ENCODE results near the gene TRAF2. TPM values are rescaled to one million over a fixed set of nuclear protein-coding genes. Genes with fewer than 3 reads are reported as not detected.

The TRAF2 gene
- total and polyA plus RNA-seq, 10 donors, result 13.6 to 49.7 (median 24.3) TPM

DNA sequence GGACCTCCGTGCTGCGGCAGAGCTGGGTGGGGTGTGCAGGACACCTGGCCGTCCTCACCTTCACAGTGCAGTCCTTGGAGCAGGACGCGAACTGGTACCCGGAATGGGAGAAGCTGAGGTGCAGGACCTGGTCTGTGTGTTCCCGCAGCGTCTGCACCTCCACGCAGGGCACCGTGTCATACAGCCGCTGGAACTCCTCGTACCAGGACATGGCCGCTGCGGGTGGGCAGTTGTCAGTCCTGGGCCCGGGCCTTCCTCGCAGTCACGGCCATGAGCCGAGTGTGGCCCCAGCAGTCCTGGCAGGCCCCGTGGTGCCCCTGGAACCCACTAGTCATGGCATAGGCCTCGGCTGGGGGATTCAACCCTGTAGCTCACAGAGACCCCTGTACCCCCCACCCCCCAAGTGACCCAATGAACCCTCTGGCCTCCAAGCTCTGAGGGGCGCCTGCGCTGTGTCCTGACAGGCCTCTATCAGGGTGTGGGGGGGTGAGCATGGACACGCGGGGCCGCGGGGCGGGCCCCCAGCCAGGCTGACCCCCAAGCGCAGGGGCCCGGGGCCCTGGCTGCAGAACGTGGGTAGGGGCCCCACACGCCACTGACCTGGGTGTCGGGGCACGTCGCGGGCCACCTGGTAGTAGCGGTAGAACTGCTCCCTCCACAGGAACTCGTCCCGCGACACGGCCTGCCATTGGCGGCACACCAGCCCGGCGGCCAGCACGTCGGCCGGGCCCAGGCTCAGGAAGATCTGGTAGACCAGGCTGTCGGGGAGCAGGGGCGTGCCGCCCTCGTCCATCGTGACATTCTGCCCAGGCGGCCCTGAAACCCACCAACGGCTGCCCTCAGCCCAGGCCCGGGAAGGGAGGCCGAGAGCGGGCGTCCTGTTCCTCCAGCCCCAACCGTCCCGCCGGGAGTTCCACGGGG, 57.2 kb downstream of the TRAF2 start:
- H3K9me3 ChIP-seq, result no peaks in the 10 kb centered on the region
- intact Hi-C loops (cut with DNase I; ENCODE audit: low total_unique reads), result loop anchor here (10.0 kb wide), 3 partner anchors 59 to 99 kb away; partner anchors contain the start of genes AJM1, FUT7, PHPT1 and TRAF2
- no peaks in the 10 kb centered on the region for H3K27me3 ChIP-seq (replicated peaks in 1 of 7)
- 24 to 45% (median 28%) methylated on average over 5 to 61 of the region's 61 CpGs for WGBS, 5 donors
- H3K27ac ChIP-seq, result peak overlapping the region; percentile 85 to 97 (median 95)
- H3K4me1 ChIP-seq, result peaks cover 28 to 94% (median 73%) of the 10 kb centered on the region in 6 donors
- peak overlapping the region; percentile 72 to 93 (median 86) for H3K4me3 ChIP-seq
- H3K36me3 ChIP-seq, result peaks cover 7 to 46% (median 39%) of the 10 kb centered on the region in 6 donors
- peak; percentile 92 for DNase-seq
- TF ChIP-seq CTCF (IDR thresholded peaks at IDR 0.05 in 8 of 11, conservative IDR thresholded peaks at IDR 0.05 in 3 of 11), result no peak
- peak in 1 of 3 donors; percentile 44 for TF ChIP-seq POLR2AphosphoS5 (IDR thresholded peaks at IDR 0.05)
- TF ChIP-seq POLR2A (IDR thresholded peaks at IDR 0.05), result no peak

- peaks cover 24 to 94% (median 74%) of the 10 kb centered on the region in 6 donors for H3K4me1 ChIP-seq
- WGBS, 5 donors, result 0% methylated on average over 9 to 45 of the region's 45 CpGs; no CpG with 5 or more reads in 1 of the 5 donors
- intact Hi-C loops (cut with DNase I; ENCODE audit: low total_unique reads), result loop anchor here (10.0 kb wide), 3 partner anchors 59 to 99 kb away; partner anchors contain the start of genes AJM1, FUT7, PHPT1 and TRAF2
Observed at GRCh38 chr9:136944212-136944518, 57.8 kb downstream of the TRAF2 start.

DNA sequence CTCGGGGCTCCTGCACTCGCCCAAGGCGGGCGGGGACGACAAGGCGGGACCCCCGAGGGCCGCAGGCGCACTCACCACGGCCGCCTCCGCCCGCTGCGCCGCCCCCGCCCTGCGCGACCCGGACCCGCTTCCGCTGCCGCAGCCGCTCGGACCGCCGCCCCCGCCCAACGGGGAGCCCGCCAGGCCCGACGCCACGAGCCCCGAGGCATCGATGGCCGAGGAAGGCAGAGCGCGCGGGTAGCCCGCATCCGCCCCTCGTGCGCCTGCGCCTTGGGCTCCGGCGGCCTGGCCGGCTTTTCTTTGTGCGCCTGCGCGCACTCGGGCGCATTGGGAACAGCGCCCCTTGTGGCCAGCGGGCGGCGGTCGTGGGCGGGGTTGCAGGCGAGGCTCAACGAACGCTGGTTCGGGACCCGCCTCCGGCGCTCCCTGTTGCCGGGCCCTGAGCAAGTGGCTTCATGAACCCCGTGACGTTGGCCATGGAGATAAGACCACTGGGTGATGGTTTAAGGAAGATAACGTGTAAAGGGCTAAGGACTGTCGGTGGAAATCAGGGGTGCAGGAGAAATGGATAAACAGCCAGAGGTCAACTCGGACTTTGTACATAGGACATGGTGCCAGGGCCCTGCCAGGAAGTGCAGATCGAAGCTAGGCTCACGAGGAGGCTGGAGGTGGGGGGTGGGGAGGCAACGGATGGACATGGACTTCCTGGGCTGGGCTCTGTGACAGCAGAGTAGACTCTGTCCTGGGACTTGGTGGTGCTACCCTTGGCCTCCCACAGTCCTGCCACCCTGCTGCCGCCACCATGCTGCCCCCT, 58.4 kb downstream of the TRAF2 start, which contains the start of the genes C8G and FBXW5:
Gene C8G (plus strand): TSS at position 725 of the 814 bp plus-strand sequence. CDS start 78 bp downstream, at position 803.
Gene FBXW5 (minus strand): TSS at position 220 of the 814 bp plus-strand sequence. CDS start 655 bp downstream, outside the sequence.
- intact Hi-C loops (cut with DNase I; ENCODE audit: low total_unique reads), result loop anchor here (10.0 kb wide), 3 partner anchors 60 to 100 kb away; partner anchors contain the start of genes AJM1, FUT7, PHPT1 and TRAF2
- peak; percentile 100 for DNase-seq
- Histone ChIP-seq H3K4me3 (peak within 1 kb of the TSS; percentile 72 to 93 (median 86)), H3K36me3 (peaks cover 7 to 37% (median 34%) of the 10 kb centered on the region in 6 donors), H3K9me3 (no peaks in the 10 kb centered on the region), H3K27ac (peak within 1 kb of the TSS; percentile 85 to 97 (median 95)), H3K4me1 (peaks cover 26 to 94% (median 74%) of the 10 kb centered on the region in 6 donors), H3K27me3 (replicated peaks in 1 of 7) (no peaks in the 10 kb centered on the region)
- TF ChIP-seq POLR2A (IDR thresholded peaks at IDR 0.05) (peak in 2 of 3 donors; percentile 6 to 72), POLR2AphosphoS5 (IDR thresholded peaks at IDR 0.05) (peak; percentile 79 to 87 (median 87)), CTCF (IDR thresholded peaks at IDR 0.05 in 8 of 11, conservative IDR thresholded peaks at IDR 0.05 in 3 of 11) (peak; percentile 98 to 100 (median 100))
- WGBS, 5 donors, result 4 to 14% (median 6%) methylated on average over 19 to 74 of the region's 74 CpGs

More at GRCh38 chr9:136944212-136944518, 57.8 kb downstream of the TRAF2 start:
- Histone ChIP-seq H3K9me3 (no peaks in the 10 kb centered on the region), H3K27me3 (replicated peaks in 1 of 7) (no peaks in the 10 kb centered on the region), H3K36me3 (peaks cover 7 to 43% (median 39%) of the 10 kb centered on the region in 6 donors), H3K4me3 (peak overlapping the region; percentile 72 to 93 (median 86)), H3K27ac (peak overlapping the region; percentile 85 to 97 (median 95))
- TF ChIP-seq POLR2AphosphoS5 (IDR thresholded peaks at IDR 0.05), result no peak
- TF ChIP-seq CTCF (IDR thresholded peaks at IDR 0.05 in 8 of 11, conservative IDR thresholded peaks at IDR 0.05 in 3 of 11), result no peak
- no peak for TF ChIP-seq POLR2A (IDR thresholded peaks at IDR 0.05)
- DNase-seq, result no peak

Measured in spleen (tissue), 11 donors.